GM19240 (cell line): ENCODE measurements around the gene TMEM163.
"Not testable (repeated sequence)": the region's sequence is repeated elsewhere in the genome, so short reads cannot be mapped to it uniquely, and the experiment has no call there.

Source experiments
- DNase-seq: peaks from one replicate; pipeline ENCODE4 v3.0.0; 2011; ENCODE audit warnings: low spot score; ENCODE audit not compliant: insufficient read length

The TMEM163 gene

DNA sequence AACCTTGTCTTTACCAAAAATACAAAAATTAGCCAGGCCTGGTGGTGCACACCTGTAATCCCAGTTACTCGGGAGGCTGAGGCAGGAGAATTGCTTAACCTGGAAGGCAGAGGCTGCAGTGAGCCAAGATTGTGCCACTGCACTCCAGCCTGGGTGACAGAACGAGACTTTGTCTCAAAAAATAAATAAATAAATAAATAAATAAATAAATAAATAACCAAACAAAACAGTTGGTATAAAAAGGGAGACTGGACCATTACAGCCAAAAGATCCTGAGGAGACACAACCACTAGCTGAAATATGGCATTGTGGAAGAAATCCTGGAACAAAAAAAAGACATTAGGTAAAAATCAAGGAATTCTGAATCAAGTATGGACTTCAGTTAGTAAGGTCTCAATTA, 4.9 kb upstream of the TMEM163 start:
- DNase-seq, result not testable (repeated sequence)

GRCh38 chr2:134722728-134723127, 3.9 kb upstream of the TMEM163 start:
- no peak for DNase-seq

DNA sequence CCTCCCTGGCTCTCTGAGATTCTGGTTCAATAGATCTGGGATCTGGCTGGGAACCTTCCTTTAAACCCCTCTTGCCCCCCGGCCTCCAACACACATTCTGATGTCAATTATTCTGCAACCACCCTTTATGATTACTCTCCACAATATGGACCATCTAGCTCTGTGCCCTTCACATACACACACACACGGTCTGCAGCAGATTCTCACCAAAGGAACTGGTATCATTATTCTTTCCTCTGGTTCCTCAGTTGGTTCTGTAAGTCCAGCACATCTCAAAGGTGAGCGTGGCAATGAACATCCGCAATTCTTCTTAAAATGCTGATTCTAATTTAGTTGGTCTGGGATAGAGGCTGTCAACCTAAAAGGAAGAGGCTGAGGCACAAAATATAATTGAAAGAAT, 2.8 kb upstream of the TMEM163 start:
- no peak for DNase-seq

DNA sequence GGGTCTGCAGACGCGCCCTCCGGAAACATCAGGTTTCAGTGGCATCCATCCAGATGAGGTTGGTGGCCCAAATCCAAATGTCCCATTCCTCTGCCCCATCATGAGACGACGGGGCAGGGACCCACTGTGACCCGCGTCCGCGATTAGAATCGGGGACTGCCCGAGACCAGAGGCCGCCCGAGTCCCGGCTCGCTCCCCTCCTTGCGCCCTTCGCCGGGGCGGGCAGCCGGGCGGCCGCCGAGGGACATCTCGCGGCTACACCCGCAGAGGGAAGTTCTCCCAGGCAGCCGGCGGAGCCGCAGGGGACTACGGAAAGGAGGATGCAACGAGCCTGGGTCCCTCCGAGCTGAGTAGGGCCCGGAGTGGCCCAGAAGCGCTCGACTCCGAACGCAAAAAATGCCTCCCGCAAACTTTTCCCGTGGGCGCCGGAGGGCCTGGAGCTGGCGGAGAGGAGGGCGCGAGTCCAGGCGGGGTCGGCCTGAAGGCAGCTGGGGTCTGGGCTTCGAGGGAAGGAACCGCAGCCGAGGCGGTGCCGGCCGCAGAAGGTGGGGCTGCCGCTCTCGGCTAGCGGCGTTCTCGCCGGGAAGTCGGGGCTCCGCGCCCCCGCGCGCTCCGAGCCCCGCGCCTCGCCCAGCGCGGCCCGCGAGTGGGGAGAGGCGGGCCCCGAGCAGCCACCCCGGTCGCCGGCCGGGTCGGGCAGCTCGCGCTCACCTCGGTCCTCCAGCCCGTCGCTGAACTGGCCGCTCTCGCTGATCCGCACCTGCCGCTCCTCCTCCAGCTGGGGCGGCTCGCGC, 580 bp downstream of the TMEM163 start:
- no peak for DNase-seq

DNA sequence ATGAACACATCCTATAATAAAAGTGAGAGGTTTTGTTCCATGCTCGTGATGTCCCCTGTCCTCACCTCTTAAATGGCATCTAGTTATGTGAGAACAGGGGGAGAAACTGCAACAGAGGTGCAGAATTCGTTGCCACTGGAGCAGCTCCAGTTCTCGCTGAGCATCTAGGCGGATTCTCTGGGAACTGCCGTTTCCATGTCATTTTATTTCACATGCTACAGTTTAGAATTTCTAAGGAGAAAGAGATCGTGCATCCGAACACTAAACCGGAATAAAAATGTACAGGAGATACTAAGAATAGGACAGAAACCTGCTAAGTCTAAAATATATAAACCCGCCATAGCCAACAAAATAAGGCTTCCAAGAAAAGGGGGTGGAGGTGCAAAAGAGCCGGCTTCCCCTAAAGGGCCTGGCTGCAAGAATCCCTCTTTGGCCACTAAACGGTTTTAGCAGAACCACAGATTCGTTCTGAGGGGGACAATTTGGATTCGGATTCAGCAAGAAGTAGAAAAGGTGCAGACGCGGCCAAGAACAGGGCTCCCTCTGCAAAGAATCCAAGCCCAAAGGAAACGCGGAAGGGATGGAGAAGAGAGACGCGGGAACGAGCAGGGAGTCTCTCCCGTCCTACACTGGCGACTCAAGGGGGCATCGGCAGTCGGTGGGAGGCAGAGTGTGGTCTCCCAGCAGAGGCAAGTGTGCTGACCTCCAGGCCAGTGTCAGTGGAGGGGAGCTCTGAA, 1.3 kb downstream of the TMEM163 start:
- DNase-seq, result no peak

DNA sequence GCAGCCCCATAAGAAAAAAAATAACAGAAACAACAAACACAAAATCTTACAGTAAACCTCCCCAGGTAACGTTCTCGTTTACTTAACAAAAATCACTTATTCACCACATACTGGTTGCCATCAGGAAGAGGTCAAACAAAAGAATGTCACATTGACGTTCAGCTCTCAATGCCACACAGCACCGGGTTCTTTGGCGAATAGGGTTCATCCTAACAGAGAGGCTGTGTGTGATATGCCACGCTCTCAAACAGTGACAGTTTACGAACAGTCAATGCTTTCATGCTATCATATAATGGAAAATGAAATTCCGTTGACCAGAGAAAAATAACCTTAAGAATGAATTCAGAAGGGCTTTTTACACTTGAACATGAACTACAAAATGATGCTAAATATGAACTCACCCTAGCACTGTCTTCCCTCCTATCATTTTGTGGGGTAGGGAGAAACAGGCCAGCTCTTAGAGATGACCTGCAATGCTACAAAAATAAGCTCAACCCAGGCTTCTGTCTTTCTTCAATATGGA, 2.0 kb downstream of the TMEM163 start:
- DNase-seq, result no peak

DNA sequence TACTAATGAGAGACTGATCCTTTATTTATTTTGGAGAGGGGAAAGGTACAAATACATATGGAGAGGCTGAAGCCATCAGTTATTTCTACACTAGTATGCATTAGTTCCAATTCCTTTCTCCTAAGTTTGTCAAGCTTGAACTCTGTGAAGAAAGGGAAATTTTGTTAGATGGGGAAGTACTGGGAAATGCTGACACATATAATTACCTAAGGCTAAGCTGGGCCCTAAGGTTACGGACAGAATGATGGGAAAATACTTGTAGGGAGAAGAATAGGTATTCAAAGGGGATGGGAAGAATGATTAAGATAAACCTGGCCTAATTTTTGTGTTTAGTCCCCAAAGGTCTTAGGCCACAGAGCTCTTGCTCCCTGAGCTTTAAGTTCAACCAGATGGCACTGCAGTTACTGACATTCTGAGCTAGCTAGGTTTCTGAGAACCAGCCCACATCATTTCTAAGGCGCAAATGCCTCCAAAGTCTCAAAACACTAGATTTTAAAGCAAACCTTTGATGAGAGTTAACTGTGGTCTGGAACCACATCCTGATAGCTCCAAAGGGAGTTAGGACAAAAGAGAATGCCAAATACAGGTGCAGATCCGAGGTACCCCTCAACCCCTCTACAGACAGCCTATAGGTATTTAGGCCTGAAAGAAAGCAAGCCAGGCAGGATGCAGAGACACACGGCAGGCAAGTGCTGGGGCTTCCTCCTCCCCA, 2.7 kb downstream of the TMEM163 start:
- DNase-seq, result no peak

GRCh38 chr2:134714228-134714627, 4.6 kb downstream of the TMEM163 start:
- no peak for DNase-seq

- no peak for DNase-seq
These were observed 5.2 kb downstream of the TMEM163 start for GRCh38 chr2:134713606-134714005.

GRCh38 chr2:134713176-134713575, 5.6 kb downstream of the TMEM163 start:
- DNase-seq, result no peak

DNA sequence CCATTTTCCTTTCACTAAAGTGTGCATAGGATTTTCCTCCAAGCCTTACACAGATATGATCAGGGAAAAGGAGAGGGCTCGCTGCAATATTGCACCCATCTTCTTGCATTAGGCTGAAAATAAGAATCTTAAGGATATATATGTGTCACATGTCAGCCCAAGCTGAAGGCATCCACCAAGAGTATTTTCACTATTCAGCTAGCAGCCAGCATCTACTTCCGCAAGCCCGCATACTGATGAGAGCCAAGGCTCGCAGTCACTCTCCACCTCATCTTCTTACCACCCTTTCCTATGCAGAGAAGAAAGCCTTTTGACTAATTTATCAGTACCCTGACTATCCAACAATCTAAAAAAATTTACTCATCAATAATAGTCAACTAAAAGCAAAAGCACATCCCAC, 6.1 kb downstream of the TMEM163 start:
- no peak for DNase-seq

DNA sequence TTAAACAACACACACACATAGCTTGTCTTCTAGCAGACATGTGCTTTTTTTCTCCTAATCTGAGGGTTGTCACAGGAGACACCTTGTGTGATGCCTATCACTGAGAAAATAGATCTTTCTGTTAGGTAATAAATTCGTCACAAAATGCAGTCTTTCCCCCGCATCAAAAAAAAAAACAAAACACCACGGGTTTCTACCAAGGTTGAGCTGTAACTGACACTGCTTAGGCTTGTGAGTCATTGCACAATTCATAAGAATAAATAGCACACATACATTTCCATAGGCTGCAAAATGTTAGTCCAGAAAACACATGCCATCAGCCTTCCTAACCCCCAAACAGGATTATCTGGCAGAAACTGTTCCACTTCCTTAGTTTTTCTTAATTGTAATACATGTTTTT, 6.5 kb downstream of the TMEM163 start:
- DNase-seq, result no peak

DNA sequence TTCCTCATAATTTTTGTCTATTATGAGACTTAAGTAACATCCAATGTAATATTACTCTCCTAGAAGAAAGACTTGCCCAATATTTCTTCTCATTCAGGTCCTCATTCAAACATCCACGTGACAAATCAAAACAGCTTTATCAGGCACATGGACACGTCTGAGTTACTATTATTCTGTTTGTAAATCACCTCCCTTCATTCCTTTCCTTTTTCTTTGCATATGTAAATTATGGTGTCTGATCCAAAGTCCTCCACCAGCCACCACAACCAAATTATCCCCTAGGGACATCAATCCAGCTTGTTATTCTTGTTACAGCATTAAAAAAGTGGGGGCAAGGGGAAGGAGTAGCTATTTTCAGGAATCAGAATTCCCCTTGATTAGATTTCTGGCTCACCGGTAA, 7.1 kb downstream of the TMEM163 start:
- no peak for DNase-seq

- no peak for DNase-seq
These were observed 11.5 kb downstream of the TMEM163 start for GRCh38 chr2:134707330-134707676.

- no peak for DNase-seq
These were observed 12.0 kb downstream of the TMEM163 start for GRCh38 chr2:134706587-134707329.

DNA sequence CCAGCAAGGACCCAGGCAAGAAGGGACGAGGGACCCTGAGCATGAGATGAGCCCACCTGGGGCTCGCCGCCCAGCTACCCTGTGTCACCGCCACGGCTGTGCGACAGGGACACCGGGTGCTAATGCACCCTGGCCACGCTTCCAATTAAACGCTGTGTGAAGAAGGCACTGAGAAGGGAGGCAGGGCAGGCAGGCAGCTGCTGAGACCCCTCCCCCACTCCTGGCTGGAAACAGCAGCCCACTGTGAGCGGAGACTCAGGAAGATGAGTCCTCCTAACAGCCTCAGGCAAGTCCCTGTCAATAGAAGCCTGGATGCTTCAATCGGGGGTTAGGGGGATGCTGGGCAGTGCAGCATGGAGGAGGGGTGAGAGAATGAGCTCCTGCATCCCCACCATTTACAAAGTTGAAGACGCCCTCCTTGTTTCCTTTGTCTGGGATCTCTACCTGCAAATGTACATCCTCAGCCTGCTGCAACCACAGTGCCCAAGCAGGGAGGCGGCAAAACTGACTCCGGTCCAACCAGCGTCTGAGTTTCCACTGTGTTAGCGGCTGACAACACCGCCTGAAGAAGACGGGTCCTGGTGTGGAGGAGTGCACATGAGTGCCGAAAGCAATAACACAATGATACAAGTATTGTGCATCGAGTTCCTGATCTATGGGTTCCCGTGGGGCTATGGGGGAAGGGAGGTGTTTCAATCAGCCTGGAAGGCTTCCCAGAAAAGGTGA, 12.8 kb downstream of the TMEM163 start:
- DNase-seq, result no peak

DNA sequence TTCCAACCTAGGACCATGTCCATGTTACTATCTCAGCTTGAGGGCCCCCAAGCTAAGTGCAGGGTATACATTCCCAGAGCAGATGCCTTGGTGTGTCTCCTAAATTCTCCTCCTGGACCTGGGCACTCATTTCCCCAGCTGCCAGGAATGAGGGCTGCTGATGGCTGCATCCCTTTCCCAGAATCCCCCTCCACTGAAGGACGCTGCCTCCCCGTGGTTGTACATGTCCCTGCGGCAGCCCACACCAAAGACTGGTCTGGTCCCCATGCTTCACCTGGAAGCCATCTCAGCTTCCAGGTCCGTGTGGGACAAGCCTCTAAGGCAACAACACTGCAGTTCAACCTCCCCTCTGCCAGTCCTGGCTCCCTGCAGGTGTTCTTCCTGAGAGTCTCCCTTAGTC, 14.6 kb downstream of the TMEM163 start:
- no peak for DNase-seq

GRCh38 chr2:134703426-134703825, 15.4 kb downstream of the TMEM163 start:
- DNase-seq, result no peak

GRCh38 chr2:134700730-134701129, 18.1 kb downstream of the TMEM163 start:
- DNase-seq, result no peak

DNA sequence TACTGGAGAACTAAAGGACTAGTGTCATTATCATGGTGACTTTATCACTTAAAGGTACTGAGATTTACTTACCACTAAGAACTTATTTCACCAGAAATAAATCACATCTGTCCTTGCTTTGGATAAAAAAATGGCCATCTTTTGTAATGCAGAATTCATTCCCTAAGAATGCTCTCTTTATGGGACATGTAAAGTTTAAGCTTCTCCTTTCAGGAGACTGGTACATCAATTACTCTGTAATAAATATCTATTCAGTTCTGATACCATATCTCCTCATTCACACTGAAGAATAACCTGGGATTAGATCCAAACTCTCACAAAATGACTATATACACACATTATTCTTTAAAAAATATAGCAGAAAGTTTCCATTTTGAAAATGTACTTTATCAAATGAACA, 24.4 kb downstream of the TMEM163 start:
- no peak for DNase-seq
